ENCODE measurements around the gene FBN2. TPM values are rescaled to one million over a fixed set of nuclear protein-coding genes. Genes with fewer than 3 reads are reported as not detected.

FBN2 gene
- total and polyA plus RNA-seq, 11 donors, result 7.4 to 28.0 (median 9.7) TPM

DNA sequence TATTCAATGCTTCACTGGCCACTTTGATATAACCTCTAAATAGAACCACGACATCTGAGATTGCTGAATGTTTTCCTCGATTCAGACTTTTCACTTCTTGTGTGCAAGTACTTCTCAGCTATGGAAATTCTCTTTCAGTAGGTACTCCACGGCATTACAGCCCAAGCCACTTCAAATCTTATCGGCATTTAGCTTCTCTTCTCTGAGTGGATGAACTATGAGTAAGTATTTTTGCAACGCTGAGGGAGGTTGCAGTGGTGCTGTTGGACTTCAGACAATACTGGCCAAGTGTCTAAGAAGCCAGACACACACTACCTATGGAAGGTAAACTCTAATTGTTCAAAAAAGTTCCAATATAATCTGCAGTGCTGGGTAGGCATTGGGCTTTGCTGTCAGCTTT, 60.1 kb downstream of the FBN2 start:
- H3K4me1 ChIP-seq, result peaks cover 0 to 10% (median 3%) of the 10 kb centered on the region in 12 donors
- ATAC-seq (peak; percentile 68 to 93 (median 82)), DNase-seq (peak in 1 of 5 donors; percentile 22)
- H3K27ac ChIP-seq, result peak overlapping the region in 9 of 12 donors; percentile 28 to 64 (median 40)
- intact Hi-C loops (cut with DNase I), result no loop called here
- H3K4me3 ChIP-seq, result no peak overlapping the region
- H3K27me3 ChIP-seq, result no peaks in the 10 kb centered on the region
- H3K9me3 ChIP-seq, result peaks cover 0 to 2% (median 0%) of the 10 kb centered on the region in 12 donors
- H3K36me3 ChIP-seq, result no peaks in the 10 kb centered on the region
- WGBS, 4 donors, result 43 to 71% (median 60%) methylated on average over 5 of the region's 5 CpGs
- no peak for TF ChIP-seq POLR2A (IDR thresholded peaks at IDR 0.05)
- TF ChIP-seq, protein P1, sequence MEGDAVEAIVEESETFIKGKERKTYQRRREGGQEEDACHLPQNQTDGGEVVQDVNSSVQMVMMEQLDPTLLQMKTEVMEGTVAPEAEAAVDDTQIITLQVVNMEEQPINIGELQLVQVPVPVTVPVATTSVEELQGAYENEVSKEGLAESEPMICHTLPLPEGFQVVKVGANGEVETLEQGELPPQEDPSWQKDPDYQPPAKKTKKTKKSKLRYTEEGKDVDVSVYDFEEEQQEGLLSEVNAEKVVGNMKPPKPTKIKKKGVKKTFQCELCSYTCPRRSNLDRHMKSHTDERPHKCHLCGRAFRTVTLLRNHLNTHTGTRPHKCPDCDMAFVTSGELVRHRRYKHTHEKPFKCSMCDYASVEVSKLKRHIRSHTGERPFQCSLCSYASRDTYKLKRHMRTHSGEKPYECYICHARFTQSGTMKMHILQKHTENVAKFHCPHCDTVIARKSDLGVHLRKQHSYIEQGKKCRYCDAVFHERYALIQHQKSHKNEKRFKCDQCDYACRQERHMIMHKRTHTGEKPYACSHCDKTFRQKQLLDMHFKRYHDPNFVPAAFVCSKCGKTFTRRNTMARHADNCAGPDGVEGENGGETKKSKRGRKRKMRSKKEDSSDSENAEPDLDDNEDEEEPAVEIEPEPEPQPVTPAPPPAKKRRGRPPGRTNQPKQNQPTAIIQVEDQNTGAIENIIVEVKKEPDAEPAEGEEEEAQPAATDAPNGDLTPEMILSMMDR (IDR thresholded peaks at IDR 0.05), result no peak

DNA sequence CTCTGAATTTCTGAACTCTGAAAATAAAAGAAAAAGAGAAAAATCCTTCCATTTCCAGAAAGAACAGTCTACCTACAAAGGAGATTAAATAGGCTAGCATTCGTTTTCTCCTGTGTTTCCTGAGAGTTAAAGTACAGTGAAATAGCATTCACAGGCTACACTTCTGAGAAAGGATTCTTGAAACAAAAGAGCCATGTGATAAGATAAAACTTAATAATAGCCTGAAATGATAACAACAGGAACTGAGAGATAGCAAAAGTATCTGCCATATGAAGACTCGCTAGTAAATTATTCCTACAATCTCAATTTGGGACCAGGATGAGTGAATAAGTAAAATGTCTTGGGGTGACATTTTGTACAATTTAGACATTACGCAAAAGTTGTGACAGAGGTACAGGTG, 62.4 kb downstream of the FBN2 start:
- DNase-seq (no peak), ATAC-seq (peak in 2 of 4 donors; percentile 21 to 52)
- TF ChIP-seq POLR2A (IDR thresholded peaks at IDR 0.05), result no peak
- TF ChIP-seq, protein P1 (IDR thresholded peaks at IDR 0.05), result no peak
- WGBS, 4 donors, result 36 to 40% (median 38%) methylated on average over 3 of the region's 3 CpGs
- Histone ChIP-seq H3K9me3 (no peaks in the 10 kb centered on the region), H3K27me3 (no peaks in the 10 kb centered on the region), H3K27ac (peak overlapping the region in 8 of 12 donors; percentile 1 to 71 (median 20)), H3K4me3 (no peak overlapping the region), H3K4me1 (peaks cover 0 to 10% (median 3%) of the 10 kb centered on the region in 12 donors), H3K36me3 (no peaks in the 10 kb centered on the region)
- intact Hi-C loops (cut with DNase I), result no loop called here

DNA sequence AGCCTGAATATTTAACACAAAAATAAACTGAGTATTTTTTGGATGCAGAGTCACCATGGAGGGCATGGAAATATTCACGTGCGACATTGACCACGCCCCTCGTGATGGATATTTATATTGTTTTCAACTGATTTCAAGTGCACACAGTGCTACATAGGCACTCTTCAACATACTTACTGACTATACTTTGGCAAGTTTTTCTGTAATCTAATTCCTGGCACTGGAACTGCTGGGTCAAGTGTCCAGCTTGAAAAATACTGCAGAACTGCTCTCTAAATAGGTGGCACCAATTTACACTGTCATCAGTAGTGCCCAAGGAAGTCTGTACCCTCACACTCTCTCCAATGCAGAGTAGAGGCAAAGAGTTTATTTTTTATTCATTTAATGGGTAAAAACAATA, 65.1 kb downstream of the FBN2 start:
- peak overlapping the region in 1 of 12 donors; percentile 22 for H3K27ac ChIP-seq
- H3K4me3 ChIP-seq, result no peak overlapping the region
- no peaks in the 10 kb centered on the region for H3K9me3 ChIP-seq
- H3K27me3 ChIP-seq, result no peaks in the 10 kb centered on the region
- TF ChIP-seq, protein P1 (IDR thresholded peaks at IDR 0.05), result no peak
- TF ChIP-seq POLR2A (IDR thresholded peaks at IDR 0.05), result no peak
- ATAC-seq (no peak), DNase-seq (no peak)
- intact Hi-C loops (cut with DNase I), result no loop called here
- WGBS, 4 donors, result 63 to 81% (median 73%) methylated on average over 4 of the region's 4 CpGs
- H3K36me3 ChIP-seq, result no peaks in the 10 kb centered on the region
- H3K4me1 ChIP-seq, result peaks cover 0 to 10% (median 1%) of the 10 kb centered on the region in 12 donors

DNA sequence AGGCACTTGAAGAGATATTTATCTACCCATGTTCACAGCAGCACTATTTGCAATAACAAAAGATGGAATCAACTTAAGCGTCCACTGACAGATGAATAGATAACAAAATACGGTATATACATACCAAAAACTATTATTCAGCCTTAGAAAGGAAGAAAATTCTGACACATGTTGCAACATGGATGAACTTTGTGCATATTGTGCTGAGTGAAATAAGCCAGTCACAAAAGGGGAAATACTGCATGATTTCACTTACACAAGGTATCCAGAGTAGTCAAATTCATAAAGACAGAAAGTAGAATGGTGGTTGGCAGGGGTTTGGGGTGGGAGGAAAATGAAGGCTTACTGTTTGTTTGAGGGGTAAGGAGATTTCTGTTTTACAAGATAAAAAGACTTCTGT, 66.0 kb downstream of the FBN2 start:
- no peak overlapping the region for H3K4me3 ChIP-seq
- DNase-seq, result no peak
- intact Hi-C loops (cut with DNase I), result no loop called here
- no peaks in the 10 kb centered on the region for H3K9me3 ChIP-seq
- H3K36me3 ChIP-seq, result no peaks in the 10 kb centered on the region
- no peak for ATAC-seq
- peaks cover 0 to 10% (median 0%) of the 10 kb centered on the region in 12 donors for H3K4me1 ChIP-seq
- 81 to 89% (median 84%) methylated on average over 2 of the region's 2 CpGs for WGBS, 4 donors
- H3K27ac ChIP-seq, result no peak overlapping the region
- no peak for TF ChIP-seq POLR2A (IDR thresholded peaks at IDR 0.05)
- TF ChIP-seq, protein P1 (IDR thresholded peaks at IDR 0.05), result no peak
- no peaks in the 10 kb centered on the region for H3K27me3 ChIP-seq

Data from heart left ventricle (tissue), 16 donors.